ENCODE results near the gene PTDSS2.
"Not testable (repeated sequence)": the region's sequence is repeated elsewhere in the genome, so short reads cannot be mapped to it uniquely, and the experiment has no call there.

Gene PTDSS2

GRCh38 chr11:431921-432320 is 18.2 kb upstream of the PTDSS2 start:
- no peak for DNase-seq (ENCODE audit: low read depth in 2 of 2)

DNA sequence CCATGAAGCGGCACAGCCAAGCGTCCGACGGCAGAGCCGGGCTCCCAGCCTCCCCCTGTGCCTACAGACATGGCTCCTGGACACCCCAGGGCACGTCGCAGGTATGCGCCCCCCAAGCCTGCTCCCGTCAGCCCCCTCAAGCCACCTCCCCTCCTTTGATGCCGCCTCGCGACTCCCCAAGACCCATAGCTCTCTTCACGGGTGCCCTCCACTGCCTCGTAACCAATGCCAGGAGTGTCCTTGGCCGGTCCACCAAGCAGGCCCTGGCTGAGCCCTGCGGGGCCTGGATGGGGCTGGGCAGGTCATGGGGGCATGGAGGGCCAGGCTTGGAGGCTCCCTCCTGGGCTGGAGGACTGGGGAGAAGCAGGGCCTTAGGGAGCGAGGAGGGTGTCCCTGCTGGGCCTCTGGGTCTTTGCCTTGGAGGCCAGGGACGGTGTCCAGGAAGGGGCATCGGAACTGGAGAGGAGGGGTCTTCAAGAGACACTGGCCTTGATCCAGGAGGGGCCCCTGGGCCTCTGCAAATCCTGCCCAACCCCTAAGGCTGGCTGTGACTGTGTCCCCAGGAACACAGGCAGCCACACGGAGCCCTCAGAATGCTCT is 17.5 kb upstream of the PTDSS2 start:
- DNase-seq (ENCODE audit: low read depth in 2 of 2), result no peak

DNA sequence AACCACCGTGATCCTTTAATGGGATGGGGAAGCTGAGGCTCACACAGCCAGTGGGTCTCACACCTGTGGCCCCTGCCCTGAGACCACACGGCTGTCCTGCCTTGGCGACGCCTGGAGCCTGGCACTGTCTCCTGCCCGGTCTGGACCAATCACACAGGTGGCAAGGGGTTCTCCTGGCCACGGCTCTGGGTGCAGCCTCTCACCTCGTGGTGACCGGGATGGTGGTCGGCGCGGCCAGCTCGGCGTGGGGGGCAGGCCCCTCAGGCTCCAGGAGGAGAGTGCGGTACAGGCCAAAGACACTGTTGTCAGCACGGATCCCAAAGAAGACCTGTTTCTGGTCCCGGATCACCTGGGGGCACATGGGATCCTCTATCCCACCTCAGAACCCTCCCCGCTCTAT is 17.0 kb upstream of the PTDSS2 start:
- DNase-seq (ENCODE audit: low read depth in 2 of 2), result no peak

DNA sequence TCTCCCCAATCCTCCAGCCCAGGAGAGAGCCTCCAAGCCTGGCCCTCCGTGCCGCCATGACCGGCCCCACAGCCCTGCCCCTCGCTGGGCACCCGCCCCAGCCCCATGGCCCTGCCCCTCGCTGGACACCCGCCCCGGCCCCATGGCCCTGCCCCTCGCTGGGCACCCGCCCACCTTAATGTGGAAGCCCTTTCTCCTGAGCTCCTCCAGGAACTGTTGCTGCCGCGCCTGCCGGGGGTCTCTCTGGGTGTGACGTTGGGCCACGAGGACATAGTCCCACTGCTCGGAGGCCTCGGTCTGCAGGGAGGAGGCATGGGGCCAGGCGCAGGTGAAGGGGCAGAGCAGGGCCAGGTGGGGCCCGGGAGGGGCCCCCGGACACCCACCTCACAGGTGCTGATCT is 16.4 kb upstream of the PTDSS2 start:
- no peak for DNase-seq (ENCODE audit: low read depth in 2 of 2)

DNA sequence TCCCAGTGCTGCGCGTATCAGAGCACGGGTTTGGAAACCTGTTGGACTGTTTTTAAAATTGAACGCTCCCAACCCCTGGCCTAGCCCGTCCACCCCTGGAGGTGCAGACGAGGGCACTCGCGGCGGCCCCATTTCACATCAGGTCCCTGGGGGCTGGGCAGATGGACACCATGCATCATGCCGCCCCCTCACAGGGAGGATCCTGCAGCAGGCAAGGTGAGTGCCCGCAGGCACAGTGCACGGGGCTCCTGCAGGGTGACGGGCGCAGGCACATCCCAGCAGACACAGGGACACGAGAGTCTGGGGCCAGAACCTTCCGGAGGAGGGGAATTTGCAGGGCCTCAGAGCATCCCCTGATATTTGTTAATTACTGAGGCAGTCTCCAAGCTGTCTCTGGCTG is 15.6 kb upstream of the PTDSS2 start:
- DNase-seq (ENCODE audit: low read depth in 2 of 2), result no peak

DNA sequence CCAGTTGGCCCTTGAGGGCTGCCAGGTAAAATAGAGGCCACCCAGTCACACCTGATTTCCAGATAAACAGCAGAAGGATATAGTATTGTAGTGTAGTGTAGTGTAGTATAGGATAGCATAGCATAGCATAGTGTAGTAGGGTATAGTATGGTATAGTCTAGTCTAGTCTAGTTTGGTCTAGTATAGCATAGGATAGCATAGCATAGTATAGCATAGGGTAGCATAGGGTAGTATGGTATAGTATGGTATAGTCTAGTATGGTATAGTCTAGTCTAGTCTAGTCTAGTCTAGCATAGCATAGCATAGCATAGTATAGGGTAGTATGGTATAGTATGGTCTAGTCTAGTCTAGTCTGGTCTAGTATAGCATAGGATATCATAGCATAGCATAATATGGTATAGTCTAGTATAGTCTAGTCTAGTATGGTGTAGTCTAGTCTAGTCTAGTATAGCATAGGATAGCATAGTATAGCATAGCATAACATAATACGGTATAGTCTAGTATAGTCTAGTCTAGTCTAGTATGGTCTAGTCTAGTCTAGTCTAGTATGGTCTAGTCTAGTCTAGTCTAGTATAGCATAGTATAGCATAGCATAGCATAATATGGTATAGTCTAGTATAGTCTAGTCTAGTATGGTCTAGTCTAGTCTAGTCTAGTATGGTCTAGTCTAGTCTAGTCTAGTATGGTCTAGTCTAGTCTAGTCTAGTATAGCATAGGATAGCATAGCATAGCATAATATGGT is 14.9 kb upstream of the PTDSS2 start:
- DNase-seq (ENCODE audit: low read depth in 2 of 2), result not testable (repeated sequence)

- no peak for DNase-seq (ENCODE audit: low read depth in 2 of 2)
Measured at GRCh38 chr11:437228-437870, 12.7 kb upstream of the PTDSS2 start.

- no peak for DNase-seq (ENCODE audit: low read depth in 2 of 2)
Measured at GRCh38 chr11:438101-438844, 11.8 kb upstream of the PTDSS2 start.

DNA sequence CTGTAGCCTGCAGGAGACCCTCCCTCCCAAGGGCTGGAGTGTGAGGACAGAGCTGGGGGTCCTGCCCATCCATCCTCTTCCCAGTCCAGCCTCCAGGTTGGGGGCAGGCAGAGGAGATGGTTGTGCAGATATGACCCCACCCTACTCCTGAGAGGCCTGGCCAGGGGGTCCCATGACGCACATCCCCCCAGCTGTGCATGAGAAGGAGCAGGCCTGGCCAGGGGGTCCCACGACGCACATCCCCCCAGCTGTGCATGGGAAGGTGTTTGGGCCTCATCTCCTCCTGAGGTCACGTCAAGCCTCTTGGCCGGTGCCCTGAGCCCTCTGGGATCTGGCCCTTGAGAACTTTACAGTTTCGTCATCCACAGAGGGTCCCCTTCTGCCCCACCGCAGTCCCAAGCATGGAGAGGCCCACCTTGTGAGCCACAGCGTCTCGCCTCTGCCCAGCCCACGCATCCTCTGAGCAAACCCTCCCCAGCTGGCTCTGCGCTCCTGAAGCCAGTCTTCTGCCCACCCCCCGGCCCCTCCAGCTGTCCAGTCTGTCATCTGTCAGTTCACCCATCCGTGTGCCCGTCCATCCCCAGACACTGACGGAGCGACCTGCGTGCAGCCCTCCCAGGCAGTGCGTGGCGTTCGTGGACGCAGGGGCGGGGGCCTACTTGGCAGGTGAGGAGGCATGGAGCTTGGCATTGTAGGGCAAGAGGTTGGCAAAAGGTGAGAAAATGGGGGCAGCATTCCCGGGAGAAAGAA is 10.6 kb upstream of the PTDSS2 start:
- no peak for DNase-seq (ENCODE audit: low read depth in 2 of 2)

GRCh38 chr11:440065-441042 is 9.7 kb upstream of the PTDSS2 start:
- no peak for DNase-seq (ENCODE audit: low read depth in 2 of 2)

- no peak for DNase-seq (ENCODE audit: low read depth in 2 of 2)
Measured at GRCh38 chr11:441043-441417, 9.0 kb upstream of the PTDSS2 start.

- peak in 1 of 2 donors; percentile 47 for DNase-seq (ENCODE audit: low read depth in 2 of 2)
Measured at GRCh38 chr11:441418-442274, 8.4 kb upstream of the PTDSS2 start, which contains the start of gene ANO9. Gene ANO9 (minus strand): TSS chr11:442011. CDS start chr11:441926, 85 bp downstream.

GRCh38 chr11:442611-443081 is 7.4 kb upstream of the PTDSS2 start:
- DNase-seq (ENCODE audit: low read depth in 2 of 2), result no peak

DNA sequence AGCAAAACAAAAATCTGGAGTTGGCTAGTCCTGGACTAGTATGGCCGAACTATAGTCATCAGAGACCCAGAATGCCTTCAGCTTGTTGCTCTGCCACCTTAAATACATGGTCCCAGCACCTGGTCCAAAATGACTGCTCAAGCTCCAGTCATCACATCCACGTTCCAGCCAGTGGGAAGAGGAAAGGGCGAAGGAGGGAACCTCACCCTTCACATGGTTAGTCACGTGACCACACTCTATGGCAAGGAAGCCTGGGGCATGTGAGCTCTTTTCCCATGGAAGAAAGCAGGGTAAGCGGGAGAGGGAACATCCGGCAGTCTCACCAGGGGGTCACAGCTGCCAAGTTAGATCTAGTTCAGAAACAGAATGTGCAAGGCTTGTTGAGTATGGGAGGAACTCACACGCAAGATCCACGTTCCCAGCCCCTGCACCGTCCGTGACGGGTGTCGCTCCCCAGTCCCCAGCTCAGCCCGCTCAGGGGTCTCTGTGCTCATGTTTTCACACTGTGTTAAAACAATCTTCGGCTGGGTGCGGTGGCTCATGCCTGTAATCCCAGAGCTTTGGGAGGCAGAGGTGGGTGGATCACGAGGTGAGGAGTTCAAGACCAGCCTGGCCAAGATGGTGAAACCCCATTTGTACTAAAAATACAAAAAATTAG is 6.4 kb upstream of the PTDSS2 start:
- DNase-seq (ENCODE audit: low read depth in 2 of 2), result no peak

GRCh38 chr11:444396-445144 is 5.5 kb upstream of the PTDSS2 start:
- DNase-seq (ENCODE audit: low read depth in 2 of 2), result no peak

DNA sequence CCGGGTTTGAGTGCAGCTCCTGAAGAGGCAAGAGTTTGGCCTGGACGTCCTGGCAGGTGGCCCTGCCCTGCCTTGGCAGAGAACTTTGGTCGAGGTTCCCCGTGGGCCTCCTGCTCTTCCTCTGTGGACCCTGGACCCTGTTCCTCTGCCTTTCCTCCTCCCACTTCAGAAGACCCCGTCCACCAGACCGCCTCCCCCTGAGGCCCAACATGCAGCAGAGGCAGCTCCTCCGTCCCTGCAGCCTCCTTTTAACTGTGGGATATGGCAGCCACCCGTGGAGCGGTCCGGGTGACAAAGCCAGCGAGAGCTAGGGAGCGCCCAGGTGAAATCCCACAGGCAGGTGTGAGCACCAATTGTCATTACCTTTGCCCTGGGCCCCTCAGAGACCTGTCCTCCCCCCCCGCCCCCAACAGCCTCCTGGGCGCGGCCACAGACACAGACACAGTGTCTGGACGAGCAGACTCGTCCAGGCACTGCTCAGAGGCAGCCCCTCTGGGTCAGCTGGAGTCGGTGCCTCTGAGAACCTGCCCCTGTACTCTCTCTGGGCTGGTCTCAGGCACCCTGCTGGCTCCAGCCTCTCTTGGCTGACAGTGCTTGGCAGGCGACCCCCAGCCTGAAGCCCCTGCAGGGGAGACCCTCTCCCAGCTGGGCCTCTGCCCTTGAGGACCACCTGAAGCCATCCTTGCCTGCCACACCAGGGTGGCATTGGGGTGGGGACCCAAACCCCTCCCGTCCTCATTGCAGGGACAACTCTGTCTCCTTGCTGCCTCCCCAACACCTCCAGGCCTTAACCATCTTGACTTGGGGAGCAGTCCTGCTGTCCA is 4.1 kb upstream of the PTDSS2 start:
- DNase-seq (ENCODE audit: low read depth in 2 of 2), result no peak

DNA sequence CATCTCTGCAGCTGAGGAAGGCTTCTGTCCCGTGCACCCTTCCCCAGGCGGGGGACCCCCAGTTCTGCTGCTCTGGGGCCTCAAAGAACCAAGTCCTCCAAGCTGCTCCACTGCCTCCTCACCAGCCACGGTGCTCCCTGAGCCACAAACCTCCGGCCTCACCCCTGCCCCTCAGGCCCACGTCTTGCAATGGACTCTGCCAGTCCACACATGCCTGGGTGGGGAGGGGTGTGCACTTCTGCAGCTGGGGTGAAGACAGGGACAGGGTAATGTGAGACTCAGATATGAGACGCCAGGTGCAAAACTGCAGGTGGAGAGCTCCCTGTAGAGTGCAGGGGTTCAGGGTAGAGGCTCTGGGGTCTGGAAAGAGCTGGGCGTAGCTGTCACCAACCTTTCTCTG is 3.2 kb upstream of the PTDSS2 start:
- DNase-seq (ENCODE audit: low read depth in 2 of 2), result no peak

Data from stimulated activated CD8-positive, alpha-beta memory T cell treated with anti-CD3 and anti-CD28 coated beads, Interleukin-15, amount 100 ng/mL, for 48 hours (primary cell).